ENCODE data around the gene AUTS2.

The AUTS2 gene

DNA sequence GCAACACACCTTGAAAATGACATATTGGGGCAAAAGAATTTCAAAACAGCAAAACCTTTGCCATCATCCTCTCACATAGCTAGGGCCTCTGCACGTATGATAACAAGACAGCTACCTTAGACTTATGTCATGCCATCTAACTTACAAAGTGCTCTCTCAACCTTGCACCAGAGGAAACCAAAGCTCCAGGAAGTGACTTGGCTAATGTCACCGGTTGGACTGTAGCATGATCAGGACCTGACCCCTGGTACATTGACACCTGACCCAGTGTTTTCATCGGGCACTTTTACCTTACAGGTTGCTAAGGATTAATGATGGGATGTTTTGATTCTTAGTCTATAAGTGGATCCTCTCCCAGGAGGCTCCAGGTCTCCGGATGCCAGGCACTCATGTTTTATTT lies 1003.8 kb downstream of the AUTS2 start:
- ChIA-PET CTCF (no interaction called here), POLR2A (no interaction called here)
- no peak overlapping the region for H3K4me3 ChIP-seq (ENCODE audit: low read depth, low read length)
- TF ChIP-seq, protein P1, sequence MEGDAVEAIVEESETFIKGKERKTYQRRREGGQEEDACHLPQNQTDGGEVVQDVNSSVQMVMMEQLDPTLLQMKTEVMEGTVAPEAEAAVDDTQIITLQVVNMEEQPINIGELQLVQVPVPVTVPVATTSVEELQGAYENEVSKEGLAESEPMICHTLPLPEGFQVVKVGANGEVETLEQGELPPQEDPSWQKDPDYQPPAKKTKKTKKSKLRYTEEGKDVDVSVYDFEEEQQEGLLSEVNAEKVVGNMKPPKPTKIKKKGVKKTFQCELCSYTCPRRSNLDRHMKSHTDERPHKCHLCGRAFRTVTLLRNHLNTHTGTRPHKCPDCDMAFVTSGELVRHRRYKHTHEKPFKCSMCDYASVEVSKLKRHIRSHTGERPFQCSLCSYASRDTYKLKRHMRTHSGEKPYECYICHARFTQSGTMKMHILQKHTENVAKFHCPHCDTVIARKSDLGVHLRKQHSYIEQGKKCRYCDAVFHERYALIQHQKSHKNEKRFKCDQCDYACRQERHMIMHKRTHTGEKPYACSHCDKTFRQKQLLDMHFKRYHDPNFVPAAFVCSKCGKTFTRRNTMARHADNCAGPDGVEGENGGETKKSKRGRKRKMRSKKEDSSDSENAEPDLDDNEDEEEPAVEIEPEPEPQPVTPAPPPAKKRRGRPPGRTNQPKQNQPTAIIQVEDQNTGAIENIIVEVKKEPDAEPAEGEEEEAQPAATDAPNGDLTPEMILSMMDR (IDR thresholded peaks at IDR 0.05; ENCODE audit: insufficient read depth, low read length, missing control alignments), result no peak
- DNase-seq (ENCODE audit: low read depth, low spot score), result no peak

DNA sequence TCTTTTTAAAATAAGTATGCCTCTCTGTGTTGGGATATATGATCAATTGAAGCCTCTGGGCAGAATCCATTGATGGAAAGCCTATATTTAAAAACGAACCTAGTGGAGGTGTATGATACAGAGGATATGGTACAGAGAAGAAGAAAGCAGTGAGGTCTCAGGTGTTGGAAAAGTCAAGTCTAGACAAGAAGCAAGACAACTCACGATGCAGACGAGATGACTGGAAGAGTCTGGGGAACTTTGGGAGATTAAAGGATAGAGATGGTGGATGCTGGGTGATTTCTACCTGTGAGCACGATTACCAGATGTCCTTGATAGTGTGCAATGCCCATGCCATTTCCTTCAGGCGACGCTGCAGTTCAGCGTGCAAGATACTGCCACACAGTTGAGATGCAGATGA lies 1009.0 kb downstream of the AUTS2 start:
- no peak overlapping the region for H3K4me3 ChIP-seq (ENCODE audit: low read depth, low read length)
- POLR2A ChIA-PET, result no interaction called here
- CTCF ChIA-PET, result no interaction called here
- DNase-seq (ENCODE audit: low read depth, low spot score), result no peak
- TF ChIP-seq, protein P1 (IDR thresholded peaks at IDR 0.05; ENCODE audit: insufficient read depth, low read length, missing control alignments), result no peak

DNA sequence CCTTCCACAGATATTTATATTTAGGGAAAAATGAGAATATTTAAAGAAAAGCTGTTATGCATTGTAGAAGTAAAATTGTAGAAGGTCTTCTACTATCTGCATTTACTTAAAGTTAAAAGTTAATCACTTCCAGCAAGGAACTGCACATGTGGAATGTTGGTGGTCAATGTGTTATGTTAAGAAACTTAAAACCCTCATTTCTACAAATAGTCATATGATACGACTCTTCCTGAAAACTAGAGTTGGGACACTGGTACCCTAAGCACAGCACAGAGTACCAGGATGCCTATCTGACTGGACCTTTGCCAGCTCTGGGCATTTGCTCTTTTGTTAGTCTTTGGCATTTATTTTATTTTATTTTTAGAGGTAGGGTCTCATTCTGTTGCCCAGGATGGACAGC lies 1009.5 kb downstream of the AUTS2 start:
- CTCF ChIA-PET, result no interaction called here

DNA sequence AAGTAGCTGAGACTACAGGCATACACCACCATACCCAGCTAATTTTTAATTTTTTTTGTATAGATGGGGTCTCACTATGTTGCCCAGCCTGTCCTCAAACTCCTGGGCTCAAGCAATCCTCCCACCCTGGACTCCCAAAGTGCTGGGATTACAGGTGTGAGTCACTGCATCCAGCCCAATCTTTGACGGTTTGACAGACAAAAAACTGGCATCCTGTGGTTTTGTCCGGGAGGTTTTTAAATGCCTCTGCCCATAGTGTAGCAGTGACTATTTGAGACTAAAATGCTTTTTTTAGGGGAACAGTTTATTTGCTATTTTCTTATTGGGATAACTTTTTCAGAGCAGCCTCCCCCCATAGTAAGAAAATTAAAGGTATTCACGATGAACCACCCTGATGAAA lies 1010.0 kb downstream of the AUTS2 start:
- POLR2A ChIA-PET, result no interaction called here

More for the DNA sequence above, 1009.5 kb downstream of the AUTS2 start:
- POLR2A ChIA-PET, result no interaction called here
- H3K4me3 ChIP-seq (ENCODE audit: low read depth, low read length), result no peak overlapping the region
- TF ChIP-seq, protein P1 (IDR thresholded peaks at IDR 0.05; ENCODE audit: insufficient read depth, low read length, missing control alignments), result no peak
- DNase-seq (ENCODE audit: low read depth, low spot score), result no peak

DNA sequence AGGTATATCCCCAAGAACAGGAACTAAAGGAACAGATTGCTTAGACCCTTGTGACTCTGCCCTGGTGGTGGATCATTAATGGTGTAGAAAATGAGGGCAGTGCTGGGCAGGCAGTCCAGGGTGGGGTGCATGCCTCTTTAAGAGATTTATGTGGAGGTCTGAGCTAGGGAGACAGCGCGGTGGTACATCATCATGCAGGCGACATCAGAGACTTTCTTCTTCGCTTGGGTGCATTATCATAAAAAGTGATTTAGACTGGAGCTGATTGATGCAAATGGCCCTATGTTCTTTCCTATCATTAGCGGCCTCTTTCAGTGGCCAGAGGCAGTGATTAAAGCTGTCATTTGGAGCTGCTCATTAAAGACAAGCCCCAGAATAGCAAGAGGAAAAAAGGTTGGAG lies 1014.5 kb downstream of the AUTS2 start:
- DNase-seq (ENCODE audit: low read depth, low spot score), result no peak
- H3K4me3 ChIP-seq (ENCODE audit: low read depth, low read length), result no peak overlapping the region
- POLR2A ChIA-PET, result no interaction called here
- CTCF ChIA-PET, result no interaction called here
- TF ChIP-seq, protein P1 (IDR thresholded peaks at IDR 0.05; ENCODE audit: insufficient read depth, low read length, missing control alignments), result no peak

More for the DNA sequence above, 1010.0 kb downstream of the AUTS2 start:
- DNase-seq (ENCODE audit: low read depth, low spot score), result no peak
- no peak overlapping the region for H3K4me3 ChIP-seq (ENCODE audit: low read depth, low read length)
- CTCF ChIA-PET, result no interaction called here
- TF ChIP-seq, protein P1 (IDR thresholded peaks at IDR 0.05; ENCODE audit: insufficient read depth, low read length, missing control alignments), result no peak

DNA sequence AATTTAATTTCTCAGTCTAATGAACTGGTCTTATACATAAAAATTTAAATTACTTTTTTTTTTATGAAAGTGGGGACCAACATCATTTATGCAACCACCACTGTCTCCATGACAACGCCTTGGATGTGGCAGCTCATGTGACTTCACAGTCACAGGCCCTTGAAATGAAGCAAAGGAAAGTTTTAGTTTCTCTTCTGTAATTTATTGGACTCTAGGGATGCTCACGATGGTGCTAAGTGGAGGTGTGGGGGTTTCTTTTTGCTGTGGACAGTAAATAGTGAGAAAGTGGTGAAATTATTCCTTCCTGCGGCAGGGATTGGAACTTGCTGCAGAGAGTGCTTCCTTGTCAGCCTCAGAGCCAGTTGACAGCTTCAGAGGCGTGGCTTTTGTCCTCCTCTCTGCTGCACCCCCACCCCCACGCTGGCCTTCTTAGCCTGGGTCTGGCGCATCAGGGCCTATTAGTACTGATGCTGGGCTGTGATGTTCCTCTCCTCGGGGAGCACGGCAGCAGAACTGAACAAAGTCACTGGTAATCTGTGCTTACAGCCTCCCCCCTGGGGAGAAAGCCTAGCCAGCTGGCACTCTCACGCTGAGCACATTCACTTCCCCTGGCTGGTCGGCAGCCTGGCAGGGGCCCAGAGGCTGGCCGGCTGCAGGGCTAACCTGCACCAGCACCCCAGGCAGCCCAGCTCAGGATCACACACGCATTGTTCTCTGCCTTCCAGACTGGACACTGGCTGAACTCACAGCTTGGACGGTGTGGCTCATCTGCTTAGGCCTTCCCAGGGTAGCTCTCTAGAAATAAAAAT lies 1016.2 kb downstream of the AUTS2 start:
- POLR2A ChIA-PET, result no interaction called here
- no peak for DNase-seq (ENCODE audit: low read depth, low spot score)
- CTCF ChIA-PET, result interaction anchor here (2.2 kb wide), 1 partner anchor 9 kb away, joined by 5 read pairs; no protein-coding TSS in a partner anchor
- no peak overlapping the region for H3K4me3 ChIP-seq (ENCODE audit: low read depth, low read length)
- TF ChIP-seq, protein P1 (IDR thresholded peaks at IDR 0.05; ENCODE audit: insufficient read depth, low read length, missing control alignments), result no peak
